Measurements from ENCODE around the gene KIF25. TPM values are rescaled to one million over a fixed set of nuclear protein-coding genes. Genes with fewer than 3 reads are reported as not detected.

Gene KIF25
- total RNA-seq, 1 experiment from 2014 or later = 0.59 TPM

DNA sequence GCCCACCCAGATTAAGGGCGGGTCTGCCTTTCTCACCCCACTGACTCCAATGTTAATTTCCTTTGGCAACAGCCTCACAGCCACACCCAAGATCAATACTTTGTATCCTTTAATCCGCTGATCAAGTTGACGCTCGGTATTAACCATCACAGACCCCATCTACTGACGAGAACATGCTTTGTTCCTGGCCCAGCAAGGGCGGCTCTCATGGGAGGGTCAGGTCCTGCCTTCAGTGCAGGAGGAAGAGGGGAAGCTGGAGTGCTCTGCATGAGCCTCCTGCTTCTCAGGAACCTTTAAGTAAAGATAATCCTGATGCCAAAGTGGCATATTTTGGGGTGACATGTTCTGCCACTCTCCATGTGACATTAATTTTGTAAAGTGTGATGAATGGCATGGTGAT is 8.3 kb downstream of the KIF25 start:
- Histone ChIP-seq H3K4me2 (ENCODE audit: insufficient read depth, insufficient read length, low read length) (no peak overlapping the region), H2BK15ac (ENCODE audit: low read depth, low read length) (no peak overlapping the region), H3K27ac (ENCODE audit: insufficient read length, low read depth, low read length) (no peak overlapping the region), H3K56ac (ENCODE audit: insufficient read length, low read depth, low read length) (no peak overlapping the region), H2BK20ac (ENCODE audit: low read depth, low read length, poor library complexity, severe bottlenecking) (no peak overlapping the region), H2BK5ac (ENCODE audit: insufficient read length, low read length) (no peak overlapping the region), H3K23ac (ENCODE audit: insufficient read length, low read depth, low read length) (no peak overlapping the region), H2AK5ac (ENCODE audit: insufficient read length, low read length) (no peak overlapping the region), H3K23me2 (ENCODE audit: insufficient read length, low read depth, low read length, poor library complexity, severe bottlenecking) (no peaks in the 10 kb centered on the region), H3K79me2 (ENCODE audit: insufficient read depth, low read length) (no peaks in the 10 kb centered on the region), H3K9me3 (ENCODE audit: control insufficient read depth, low read depth, low read length) (no peaks in the 10 kb centered on the region), H3K18ac (ENCODE audit: insufficient read length, low read depth, low read length) (no peak overlapping the region), H3T11ph (ENCODE audit: low read length) (no peak overlapping the region), H2BK120ac (ENCODE audit: low read depth, low read length, poor library complexity, severe bottlenecking) (no peak overlapping the region), H4K91ac (ENCODE audit: insufficient read length, low read depth, low read length) (no peak overlapping the region), H4K20me1 (ENCODE audit: control insufficient read depth, insufficient read depth, insufficient read length) (no peaks in the 10 kb centered on the region), H3K27me3 (ENCODE audit: insufficient read depth, low read length) (no peaks in the 10 kb centered on the region), H2AFZ (ENCODE audit: low read length) (no peak overlapping the region), H4K5ac (ENCODE audit: insufficient read length, low read depth, low read length) (no peak overlapping the region), H3K4me1 (ENCODE audit: insufficient read depth, low read length) (no peaks in the 10 kb centered on the region; the same call in 1 of the 2 replicates), H3K14ac (ENCODE audit: insufficient read depth, low read length) (no peak overlapping the region), H3K79me1 (ENCODE audit: insufficient read depth, low read depth, low read length, poor library complexity, severe bottlenecking) (no peaks in the 10 kb centered on the region), H3K9ac (ENCODE audit: extremely low read depth, insufficient read length, low read length) (no peak overlapping the region), H3K4ac (ENCODE audit: low read depth, low read length) (no peak overlapping the region), H2BK12ac (ENCODE audit: insufficient read length, low read depth, low read length) (no peak overlapping the region), H4K8ac (replicated peaks; ENCODE audit: insufficient read length, low read depth, low read length) (no peak overlapping the region)
- Mint-ChIP-seq H3K4me1 (peaks cover 0 to 5% of the 10 kb centered on the region in 2 experiments; a peak in 2 of 4 replicates), H3K36me3 (ENCODE audit: insufficient read depth in 1 of 3, low read depth in 3 of 3) (peaks cover 0 to 10% (median 7%) of the 10 kb centered on the region in 3 experiments; a peak in 5 of 7 replicates), H3K9me3 (peaks cover 10 to 13% of the 10 kb centered on the region in 2 experiments), H3K4me3 (no peak overlapping the region; a peak in 1 of 5 replicates), H3K27ac (no peak overlapping the region), H3K27me3 (ENCODE audit: low read depth) (no peaks in the 10 kb centered on the region; the same call in 1 of the 2 replicates)
- DNase-seq = no peak
- TF ChIP-seq, protein P1, sequence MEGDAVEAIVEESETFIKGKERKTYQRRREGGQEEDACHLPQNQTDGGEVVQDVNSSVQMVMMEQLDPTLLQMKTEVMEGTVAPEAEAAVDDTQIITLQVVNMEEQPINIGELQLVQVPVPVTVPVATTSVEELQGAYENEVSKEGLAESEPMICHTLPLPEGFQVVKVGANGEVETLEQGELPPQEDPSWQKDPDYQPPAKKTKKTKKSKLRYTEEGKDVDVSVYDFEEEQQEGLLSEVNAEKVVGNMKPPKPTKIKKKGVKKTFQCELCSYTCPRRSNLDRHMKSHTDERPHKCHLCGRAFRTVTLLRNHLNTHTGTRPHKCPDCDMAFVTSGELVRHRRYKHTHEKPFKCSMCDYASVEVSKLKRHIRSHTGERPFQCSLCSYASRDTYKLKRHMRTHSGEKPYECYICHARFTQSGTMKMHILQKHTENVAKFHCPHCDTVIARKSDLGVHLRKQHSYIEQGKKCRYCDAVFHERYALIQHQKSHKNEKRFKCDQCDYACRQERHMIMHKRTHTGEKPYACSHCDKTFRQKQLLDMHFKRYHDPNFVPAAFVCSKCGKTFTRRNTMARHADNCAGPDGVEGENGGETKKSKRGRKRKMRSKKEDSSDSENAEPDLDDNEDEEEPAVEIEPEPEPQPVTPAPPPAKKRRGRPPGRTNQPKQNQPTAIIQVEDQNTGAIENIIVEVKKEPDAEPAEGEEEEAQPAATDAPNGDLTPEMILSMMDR (conservative IDR thresholded peaks at IDR 0.05) = no peak
- WGBS (ENCODE audit: extremely low coverage, insufficient read length, low lambda C conversion rate) = no CpG with 5 or more reads among the region's 6 CpGs

Data from H9 (cell line).